Fibroblast of upper back skin (primary cell): Measurements from ENCODE around the gene PYCARD.
"Not testable (repeated sequence)": the region's sequence is repeated elsewhere in the genome, so short reads cannot be mapped to it uniquely, and the experiment has no call there.

Experiments
- DNase-seq: peaks from one replicate; pipeline ENCODE4 v3.0.0-alpha.2; 2013

Gene PYCARD

DNA sequence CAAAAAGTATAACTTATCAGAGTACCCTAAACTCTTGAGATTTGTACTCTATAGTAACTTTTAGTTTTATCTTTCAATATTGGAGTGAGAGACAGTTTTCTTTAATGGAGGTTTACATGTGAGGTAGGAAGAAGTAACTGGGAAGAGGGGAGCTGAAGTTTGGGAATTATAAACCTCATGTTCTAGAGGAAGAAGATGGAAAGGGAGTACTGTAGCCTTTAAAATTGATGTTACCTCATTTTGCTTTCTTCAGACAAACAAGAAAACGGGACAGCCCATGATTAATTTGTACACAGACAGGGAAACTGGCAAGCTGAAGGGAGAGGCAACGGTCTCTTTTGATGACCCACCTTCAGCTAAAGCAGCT lies 13.2 kb downstream of the PYCARD start:
- no peak for DNase-seq

DNA sequence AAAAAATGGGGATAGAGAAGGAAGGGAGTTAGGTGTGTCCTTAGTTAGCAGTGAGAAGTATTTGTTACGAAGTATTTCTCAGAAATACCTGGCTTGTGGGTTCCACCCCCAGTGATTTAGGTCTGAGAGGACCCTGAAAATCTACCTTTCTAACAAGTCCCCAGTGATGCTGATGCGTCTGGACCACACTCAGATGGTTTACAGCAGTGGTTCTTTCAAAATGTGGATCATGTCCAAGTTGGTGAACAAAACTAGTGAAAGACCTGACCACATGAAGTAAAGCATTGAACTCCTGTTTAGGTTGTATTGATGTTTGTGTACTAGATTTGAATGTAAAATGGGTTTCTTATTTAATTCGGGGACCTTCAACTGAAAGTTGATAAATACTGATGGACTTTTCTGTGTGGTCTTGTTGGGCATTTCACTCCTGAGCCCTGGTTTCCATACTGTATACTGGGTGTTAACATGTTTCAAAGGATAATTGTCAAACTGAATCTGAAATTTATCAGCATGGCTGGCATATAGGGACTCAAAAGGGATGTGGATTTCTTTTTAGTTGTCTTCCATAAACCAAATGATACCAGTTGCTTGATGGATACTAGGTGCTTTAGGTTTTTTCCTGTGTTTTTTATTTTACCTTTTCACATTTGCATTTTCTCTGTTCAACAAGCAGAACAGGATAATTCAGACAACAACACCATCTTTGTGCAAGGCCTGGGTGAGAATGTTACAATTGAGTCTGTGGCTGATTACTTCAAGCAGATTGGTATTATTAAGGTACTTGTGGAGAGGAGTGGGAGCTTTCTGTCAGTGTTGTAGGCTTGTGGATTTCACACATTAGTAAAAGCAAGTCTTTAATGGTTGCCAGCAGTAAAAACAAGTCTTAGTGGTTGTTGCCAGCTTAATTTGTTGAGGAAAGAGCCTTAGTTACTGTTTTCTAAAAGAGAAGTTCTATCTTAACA lies 13.8 kb downstream of the PYCARD start:
- no peak for DNase-seq

DNA sequence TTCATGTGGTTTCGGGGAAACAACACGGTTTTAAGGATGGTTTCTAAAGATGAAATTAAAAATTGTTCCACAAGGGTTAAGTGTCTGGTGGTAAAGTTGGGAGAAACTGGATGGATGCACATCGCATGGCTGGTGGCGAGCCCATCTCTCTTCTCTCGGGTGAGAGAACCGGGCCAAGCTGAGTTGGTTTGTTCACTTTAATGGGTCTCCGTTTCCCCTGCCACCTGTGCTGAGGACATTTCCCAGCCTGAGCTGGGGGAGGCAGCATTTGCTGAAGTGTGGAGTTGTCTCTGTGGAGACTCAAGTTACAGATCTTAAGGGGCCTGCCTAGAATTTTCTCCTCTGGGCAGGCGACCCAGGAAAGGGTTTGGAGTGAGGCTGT lies 14.8 kb downstream of the PYCARD start:
- DNase-seq, result no peak

DNA sequence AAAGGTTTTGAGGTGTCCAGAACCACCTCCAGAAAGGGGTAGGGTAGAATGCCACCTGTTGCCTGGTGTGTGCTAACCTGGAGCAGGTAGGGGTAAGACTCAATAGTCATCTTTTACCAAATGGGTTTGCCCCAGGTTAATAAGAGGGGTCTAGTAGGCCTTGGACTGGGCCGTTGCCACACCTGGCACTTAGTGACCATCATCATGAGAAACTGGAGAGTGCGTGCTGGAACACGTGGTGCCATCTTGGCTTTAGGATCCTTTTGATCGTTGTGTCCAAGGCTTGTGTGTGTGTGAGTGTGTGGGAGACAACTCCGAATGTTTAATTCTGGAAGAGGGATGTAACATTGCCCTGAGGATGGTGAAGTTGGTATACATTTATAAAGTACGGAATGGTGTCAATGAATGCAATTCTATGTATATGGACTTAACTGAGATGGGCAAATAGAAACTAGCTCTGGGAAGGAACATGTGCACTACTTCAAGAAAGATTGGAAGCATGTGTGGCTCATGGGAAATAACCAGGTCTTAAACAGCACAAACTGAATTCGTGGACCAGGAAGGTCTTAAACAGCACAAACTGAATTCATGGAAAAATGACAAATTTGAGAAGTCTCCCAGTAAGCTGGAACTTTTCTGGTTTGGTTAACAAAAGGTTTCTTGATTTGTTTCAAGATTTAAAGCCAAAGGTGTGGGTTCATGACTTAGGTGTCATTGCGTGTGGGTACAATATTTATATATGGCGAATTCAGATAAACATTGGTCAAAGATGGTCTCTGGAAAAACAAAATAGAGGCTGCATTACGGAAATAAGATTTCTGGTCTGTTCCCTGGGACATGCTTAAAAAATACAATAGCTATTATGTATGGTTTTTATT lies 15.4 kb downstream of the PYCARD start:
- no peak for DNase-seq

DNA sequence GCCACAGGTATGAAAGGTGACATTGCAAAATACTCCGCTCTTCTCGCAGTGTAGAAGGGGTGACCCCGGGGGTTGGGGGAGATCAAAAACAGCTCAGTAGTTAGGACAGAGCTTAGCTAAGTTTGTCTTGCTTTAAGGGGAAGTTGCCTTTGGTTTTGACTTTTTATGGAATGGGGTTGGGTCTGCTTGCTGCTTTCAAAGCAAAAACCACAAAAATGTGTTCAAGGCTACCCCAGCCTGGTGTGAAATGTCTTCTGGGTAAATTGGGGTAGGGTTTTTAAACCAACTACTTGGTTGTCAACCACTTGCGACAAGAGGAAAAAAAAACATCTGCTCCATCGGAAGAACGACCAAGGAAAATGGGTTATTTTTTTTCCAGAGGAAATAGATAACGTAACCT lies 16.4 kb downstream of the PYCARD start:
- DNase-seq, result no peak

DNA sequence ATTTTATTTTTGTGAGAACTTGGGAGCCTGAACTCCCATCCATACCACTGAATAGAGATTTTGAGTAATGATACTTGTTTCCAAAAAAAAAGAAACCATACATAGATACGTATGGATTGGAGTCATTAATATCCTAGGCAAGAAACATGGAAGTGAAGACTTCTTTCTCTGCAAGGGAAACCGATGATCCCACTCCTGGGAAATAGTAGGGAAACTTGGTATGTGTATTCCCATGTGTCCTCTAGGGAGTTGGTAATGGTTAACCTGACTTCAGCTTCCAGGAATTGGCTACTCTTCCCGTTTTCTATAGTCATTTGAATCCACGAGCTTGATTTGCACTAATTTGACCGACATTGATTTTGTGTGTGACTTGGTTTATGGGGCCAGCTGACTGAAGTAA lies 17.2 kb downstream of the PYCARD start:
- no peak for DNase-seq

DNA sequence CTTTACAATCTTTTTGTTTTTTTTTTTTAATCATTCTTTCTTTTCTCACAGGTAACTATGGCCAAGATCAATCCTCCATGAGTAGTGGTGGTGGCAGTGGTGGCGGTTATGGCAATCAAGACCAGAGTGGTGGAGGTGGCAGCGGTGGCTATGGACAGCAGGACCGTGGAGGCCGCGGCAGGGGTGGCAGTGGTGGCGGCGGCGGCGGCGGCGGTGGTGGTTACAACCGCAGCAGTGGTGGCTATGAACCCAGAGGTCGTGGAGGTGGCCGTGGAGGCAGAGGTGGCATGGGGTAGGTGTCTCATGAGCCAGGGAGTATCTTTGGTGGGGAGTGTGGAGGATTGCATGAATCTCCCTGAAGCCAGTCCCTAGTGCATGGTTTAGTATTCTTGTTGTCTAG lies 17.7 kb downstream of the PYCARD start:
- no peak for DNase-seq

DNA sequence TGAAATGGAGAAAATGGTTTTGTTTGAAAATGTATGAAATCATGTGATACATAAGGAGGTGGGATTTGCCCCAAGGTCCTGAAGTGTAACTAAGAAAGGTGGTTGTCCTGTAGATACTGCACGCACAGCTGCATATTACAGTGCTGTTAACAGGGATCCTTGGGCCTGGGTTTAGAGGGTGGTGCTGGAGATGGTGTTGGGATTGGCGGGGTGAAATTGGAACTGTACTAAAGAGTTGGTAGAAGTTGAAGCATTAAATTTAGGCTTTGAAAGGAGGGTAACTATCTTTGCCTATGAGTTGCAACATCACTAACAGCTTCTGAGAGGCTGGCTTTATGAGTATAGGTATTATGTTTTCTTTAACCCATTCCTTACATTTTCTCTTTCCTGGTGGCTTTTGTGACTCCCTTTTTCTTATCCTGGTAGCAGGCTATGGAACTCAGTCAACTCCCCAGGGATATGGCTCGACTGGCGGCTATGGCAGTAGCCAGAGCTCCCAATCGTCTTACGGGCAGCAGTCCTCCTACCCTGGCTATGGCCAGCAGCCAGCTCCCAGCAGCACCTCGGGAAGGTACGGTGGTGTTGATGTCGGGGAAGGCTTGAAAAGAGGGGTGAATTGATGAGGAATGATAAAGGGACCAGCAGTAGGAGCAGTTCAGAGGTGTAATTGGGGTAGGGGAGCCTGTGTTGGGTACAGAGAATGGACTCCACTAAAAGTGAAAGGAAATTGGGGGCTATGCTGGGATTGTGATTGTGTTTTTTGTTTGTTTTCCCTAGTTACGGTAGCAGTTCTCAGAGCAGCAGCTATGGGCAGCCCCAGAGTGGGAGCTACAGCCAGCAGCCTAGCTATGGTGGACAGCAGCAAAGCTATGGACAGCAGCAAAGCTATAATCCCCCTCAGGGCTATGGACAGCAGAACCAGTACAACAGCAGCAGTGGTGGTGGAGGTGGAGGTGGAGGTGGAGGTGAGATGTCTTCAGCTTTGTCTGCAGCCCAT lies 18.8 kb downstream of the PYCARD start:
- DNase-seq, result no peak

DNA sequence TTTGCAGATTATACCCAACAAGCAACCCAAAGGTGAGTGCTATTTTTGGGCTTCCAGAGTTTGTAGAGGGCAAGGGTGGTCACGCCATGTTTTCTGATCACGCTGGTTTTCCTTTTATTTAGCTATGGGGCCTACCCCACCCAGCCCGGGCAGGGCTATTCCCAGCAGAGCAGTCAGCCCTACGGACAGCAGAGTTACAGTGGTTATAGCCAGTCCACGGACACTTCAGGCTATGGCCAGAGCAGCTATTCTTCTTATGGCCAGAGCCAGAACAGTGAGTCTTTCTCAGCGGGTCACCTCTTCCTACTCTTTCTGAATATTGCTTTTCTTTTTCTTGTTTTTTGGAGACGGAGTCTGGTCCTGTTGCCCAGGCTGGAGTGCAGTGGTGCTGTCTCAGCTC lies 20.2 kb downstream of the PYCARD start:
- DNase-seq, result no peak

DNA sequence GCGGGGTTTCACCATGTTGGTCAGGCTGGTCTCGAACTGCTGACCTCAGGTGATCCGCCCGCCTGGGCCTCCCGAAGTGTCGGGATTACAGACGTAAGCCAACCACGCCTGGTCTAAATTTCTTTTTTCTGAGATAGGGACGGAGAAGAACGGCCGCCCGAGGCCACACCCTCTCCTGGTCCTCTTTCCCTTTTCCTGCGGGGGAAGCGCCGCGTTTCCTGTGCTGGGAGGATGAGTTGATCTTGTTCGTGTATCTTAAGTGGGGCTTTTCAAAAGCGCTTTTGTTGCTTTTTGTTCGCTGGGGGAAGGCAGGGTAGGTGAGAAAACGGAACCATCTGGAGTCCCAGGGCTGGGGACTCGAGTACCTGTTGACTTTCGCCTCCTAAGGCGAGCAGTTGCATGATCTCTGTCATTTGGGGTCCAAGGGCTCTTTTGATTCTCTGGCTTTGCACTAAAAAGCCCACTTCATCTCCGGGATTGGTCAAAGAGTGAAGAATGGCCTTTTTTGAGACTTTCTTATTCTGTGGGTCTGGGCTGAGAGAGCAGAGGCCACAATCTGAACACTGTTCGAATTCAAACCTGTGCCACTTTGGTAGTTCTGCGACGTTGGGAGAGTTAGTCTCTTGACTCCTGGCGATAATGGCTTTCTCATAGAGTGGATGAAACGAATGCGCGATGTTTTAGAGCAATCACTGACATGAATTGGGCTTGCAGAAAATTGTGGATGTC lies 21.3 kb downstream of the PYCARD start:
- DNase-seq, result no peak

DNA sequence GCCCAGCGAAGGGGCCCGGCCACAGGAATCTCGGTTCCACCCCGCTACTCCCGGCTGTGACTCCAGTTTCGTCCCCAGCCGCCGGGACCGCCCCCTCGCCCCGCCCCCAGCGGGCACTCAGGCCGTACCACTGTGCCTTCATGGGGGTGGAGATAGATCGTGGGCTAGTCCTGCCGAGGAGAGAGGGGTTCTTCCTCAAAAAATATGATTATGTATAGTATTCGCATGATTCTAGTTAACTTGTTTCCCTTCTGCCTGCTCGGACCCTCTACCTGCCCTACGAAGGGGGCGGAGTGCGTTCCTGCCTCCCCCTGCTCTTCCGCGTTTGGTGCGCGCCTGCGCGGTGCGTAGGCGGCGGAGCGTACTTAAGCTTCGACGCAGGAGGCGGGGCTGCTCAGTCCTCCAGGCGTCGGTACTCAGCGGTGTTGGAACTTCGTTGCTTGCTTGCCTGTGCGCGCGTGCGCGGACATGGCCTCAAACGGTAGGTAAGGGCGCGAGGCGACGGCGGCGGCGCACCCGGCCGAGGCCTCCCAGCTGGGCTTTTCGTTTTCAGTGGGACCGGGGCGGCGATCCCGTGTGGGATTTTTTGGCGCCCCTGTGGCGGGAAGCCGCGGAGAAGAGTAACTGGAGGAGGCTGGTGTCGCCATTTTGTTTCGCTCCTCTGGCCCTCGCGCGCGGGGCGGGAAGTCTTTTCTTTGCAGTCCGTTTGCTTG lies 22.7 kb downstream of the PYCARD start, which contains the start of gene FUS:
Gene FUS, plus strand, starts transcription at position 393 of the 713 bp plus-strand sequence. Its CDS starts 76 bp downstream, at position 469.
- peak; percentile 84 for DNase-seq

DNA sequence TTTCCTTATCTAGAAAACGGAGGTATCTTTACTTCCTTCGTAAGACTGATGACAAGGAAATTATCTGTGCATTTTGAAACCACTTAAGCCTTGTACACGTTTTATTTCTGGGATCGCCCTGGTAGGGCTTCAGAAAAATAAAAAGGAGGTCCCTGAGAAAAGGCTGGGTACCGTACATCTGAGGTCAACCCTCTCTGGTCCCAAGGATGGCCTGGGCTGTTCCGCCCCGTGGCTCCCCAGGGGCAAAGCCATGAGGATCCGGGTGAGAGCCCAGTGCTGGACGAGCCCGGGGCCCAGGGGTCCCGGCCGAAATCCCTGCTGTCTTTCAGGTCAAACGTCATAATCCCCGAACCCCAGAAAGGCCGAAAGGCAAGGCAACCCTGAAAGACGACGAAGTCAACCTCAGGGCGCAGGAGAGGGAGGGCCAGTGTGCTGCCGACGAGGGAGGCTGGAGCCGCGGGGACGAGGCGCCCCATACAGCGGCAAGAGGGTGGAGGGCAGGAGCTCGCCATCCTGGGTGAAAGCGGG lies 23.3 kb downstream of the PYCARD start:
- no peak for DNase-seq

DNA sequence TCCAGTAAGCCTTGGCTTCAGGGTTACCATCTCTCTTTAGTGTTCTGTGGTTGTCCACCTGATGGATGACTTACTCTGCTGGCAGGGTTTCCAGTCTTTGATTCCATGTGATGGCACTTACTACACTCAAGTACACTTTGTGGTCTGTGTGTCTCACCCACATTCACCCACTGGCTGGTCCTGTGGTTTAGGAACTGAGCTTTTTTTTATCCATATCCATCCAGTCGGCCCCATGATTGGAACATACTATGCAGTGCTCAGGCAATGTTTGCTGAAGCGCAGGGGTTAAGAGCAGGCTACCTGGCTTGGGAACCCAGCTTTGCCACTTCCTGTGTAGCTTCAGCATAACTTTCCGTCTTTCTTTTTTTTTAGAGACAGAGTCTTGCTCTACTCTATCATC lies 25.4 kb downstream of the PYCARD start:
- DNase-seq, result peak; percentile 24

DNA sequence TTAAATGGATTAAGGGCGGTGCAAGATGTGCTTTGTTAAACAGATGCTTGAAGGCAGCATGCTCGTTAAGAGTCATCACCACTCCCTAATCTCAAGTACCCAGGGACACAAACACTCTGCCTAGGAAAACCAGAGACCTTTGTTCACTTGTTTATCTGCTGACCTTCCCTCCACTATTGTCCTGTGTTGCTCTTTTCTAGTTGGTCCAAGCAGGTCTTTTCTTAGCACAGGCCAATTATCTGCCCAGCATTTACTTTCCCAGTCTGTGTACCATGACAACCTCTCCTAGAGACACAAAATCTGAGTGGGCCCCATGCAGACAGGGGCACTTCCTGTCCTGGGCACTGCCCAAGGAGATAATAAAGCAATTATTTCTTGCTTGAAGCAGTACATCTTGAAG lies 32.5 kb downstream of the PYCARD start:
- DNase-seq, result not testable (repeated sequence)

DNA sequence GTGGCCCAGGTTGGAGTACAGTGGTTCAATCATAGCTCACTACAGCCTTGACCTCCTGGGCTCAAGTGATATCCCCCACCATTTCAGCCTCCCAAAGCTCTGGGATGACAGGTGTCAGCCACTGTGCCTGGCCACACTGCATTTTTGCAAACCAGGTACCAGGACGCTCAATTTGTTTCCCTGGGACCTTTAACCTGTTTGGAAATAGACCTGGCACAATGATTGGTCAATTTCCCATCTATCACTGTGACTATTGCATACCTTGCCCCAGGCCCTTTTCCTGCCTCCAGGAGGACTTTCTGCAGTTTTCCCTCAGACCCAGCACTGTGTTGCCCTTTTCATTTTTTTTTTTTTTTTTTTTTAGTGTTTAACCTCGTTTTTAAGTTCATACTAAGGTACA lies 33.7 kb downstream of the PYCARD start:
- no peak for DNase-seq

DNA sequence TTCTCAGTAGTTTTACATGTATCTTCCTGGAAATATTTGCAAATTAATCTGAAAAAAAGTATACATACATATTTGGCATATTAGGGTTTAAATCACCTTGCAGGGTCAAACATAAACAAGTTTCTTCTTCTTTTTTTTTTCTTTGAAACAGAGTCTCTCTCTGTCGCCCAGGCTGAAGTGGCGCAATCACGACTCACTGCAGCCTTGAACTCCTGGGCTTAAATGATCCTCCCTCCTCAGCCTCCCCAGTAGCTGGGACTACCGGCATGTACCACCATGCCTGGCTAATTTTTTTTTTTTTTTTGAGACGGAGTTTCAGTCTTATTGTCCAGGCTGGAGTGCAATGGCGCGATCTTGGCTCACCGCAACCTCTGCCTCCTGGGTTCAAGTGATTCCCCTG lies 35.2 kb downstream of the PYCARD start:
- no peak for DNase-seq

DNA sequence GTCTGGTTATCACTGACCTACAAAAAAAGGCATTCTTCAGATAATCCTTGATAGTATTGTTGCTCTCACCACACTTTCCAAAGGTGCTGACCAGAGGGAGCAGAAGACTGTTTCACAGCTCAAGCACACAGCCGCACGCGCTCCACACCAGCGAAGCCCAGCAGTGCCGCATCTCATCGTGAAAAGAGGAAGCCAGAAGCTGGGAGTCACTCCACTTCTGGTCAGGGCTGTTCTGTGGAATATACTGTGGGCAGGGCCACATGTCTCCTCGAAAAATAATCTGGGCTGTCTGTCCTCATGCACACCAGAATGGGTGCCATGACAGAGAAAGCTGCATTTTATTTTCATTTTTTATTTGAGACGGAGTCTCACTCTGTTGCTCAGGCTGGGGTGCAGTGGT lies 45.4 kb downstream of the PYCARD start:
- no peak for DNase-seq
